H1 (cell line): ENCODE data around the gene RIN3.

ENCODE experiments used
- EP300 ChIP-seq, 2 experiments: IDR thresholded peaks; 1 replicate in 1 of 2; 2 replicates in 1 of 2; pipeline ENCODE4 v1.6.1; 2011 to 2012; ENCODE audit warnings: low read depth in 2 of 2, low read length in 2 of 2, mild to moderate bottlenecking in 2 of 2, borderline replicate concordance in 1 of 2, inconsistent platforms in 1 of 2, moderate library complexity in 1 of 2
- HDAC2 ChIP-seq, 2 experiments: fragments of 300-600 bp in 1 of 2; sonication (generic) in 1 of 2; IDR thresholded peaks; 2 replicates each; pipeline ENCODE4 v1.6.1; 2011 to 2012; ENCODE audit warnings: low read depth in 2 of 2, low read length in 2 of 2, mild to moderate bottlenecking in 2 of 2, moderate library complexity in 2 of 2, borderline replicate concordance in 1 of 2, inconsistent platforms in 1 of 2
- JUND ChIP-seq: IDR thresholded peaks from 2 replicates; pipeline ENCODE4 v1.6.1; 2011; ENCODE audit warnings: mild to moderate bottlenecking, improper control_type of control experiment, low read length
- POLR2A ChIP-seq, 2 experiments: IDR thresholded peaks; 1 replicate in 1 of 2; 2 replicates in 1 of 2; pipeline ENCODE4 v1.6.1; 2011; ENCODE audit warnings: low read depth in 2 of 2, low read length in 2 of 2, mild to moderate bottlenecking in 2 of 2; ENCODE audit errors: control extremely low read depth in 1 of 2
- RNF2 ChIP-seq: fragments of 200-900, 300-1000 bp; sonication (generic); IDR thresholded peaks from 2 replicates; pipeline ENCODE4 v1.7.1; 2016; ENCODE audit warnings: borderline replicate concordance, low read depth, mild to moderate bottlenecking, antibody characterized with exemption, low read length; ENCODE audit not compliant: poor library complexity, severe bottlenecking; ENCODE audit errors: missing control alignments
- SP1 ChIP-seq: IDR thresholded peaks from 2 replicates; pipeline ENCODE4 v1.6.1; 2011; ENCODE audit warnings: low read depth, low read length
- YY1 ChIP-seq: IDR thresholded peaks from 2 replicates; pipeline ENCODE4 v1.6.1; 2011; ENCODE audit warnings: low read depth, mild to moderate bottlenecking, low read length
- TF ChIP-seq, protein P1 (sequence below), 3 experiments: IDR thresholded peaks; 1 replicate in 2 of 3; 2 replicates in 1 of 3; pipeline versions ENCODE4 v1.5.1 to v1.6.1; 2011; ENCODE audit warnings: low read length in 3 of 3, mild to moderate bottlenecking in 3 of 3, inconsistent platforms in 2 of 3, low read depth in 1 of 3, moderate library complexity in 1 of 3; ENCODE audit not compliant: insufficient read depth in 1 of 3; ENCODE audit errors: control extremely low read depth in 1 of 3
- TF ChIP-seq, protein P2 (sequence below): IDR thresholded peaks from 2 replicates; pipeline ENCODE4 v1.6.1; 2011; ENCODE audit warnings: low read depth, mild to moderate bottlenecking, low read length; ENCODE audit not compliant: insufficient read depth

DNA sequence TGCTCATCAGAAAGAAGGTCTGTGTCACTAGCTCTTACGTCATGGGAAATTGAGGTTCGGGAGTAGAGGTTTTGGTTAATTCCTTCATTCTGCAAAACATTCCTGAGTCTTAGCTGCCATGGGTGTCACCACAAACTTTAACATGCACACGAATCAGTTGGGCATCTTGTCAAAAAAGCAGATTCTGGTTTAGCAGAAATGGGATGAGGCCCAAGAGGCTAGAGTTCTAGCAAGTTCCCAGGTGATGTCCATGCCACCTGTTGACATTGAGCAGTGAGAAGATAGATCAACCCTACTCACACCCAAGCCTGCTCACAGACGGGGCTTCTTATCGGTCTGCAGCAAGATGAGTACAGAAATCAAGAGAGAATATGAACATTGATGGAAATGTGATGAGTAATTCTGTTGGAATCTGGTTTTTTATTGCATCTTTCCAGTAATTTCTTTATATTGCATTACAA is 11.7 kb upstream of the RIN3 start:
- TF ChIP-seq SP1 (no peak), YY1 (no peak), EP300 (IDR thresholded peaks at IDR 0.05; ENCODE audit: borderline replicate concordance in 1 of 2, low read depth in 2 of 2, low read length in 2 of 2) (no peak), HDAC2 (IDR thresholded peaks at IDR 0.05; ENCODE audit: borderline replicate concordance in 1 of 2, low read depth in 2 of 2, low read length in 2 of 2) (no peak), JUND (no peak), RNF2 (no peak), POLR2A (IDR thresholded peaks at IDR 0.05; ENCODE audit: control extremely low read depth in 1 of 2, low read depth in 2 of 2, low read length in 2 of 2) (no peak)
- TF ChIP-seq, protein P1, sequence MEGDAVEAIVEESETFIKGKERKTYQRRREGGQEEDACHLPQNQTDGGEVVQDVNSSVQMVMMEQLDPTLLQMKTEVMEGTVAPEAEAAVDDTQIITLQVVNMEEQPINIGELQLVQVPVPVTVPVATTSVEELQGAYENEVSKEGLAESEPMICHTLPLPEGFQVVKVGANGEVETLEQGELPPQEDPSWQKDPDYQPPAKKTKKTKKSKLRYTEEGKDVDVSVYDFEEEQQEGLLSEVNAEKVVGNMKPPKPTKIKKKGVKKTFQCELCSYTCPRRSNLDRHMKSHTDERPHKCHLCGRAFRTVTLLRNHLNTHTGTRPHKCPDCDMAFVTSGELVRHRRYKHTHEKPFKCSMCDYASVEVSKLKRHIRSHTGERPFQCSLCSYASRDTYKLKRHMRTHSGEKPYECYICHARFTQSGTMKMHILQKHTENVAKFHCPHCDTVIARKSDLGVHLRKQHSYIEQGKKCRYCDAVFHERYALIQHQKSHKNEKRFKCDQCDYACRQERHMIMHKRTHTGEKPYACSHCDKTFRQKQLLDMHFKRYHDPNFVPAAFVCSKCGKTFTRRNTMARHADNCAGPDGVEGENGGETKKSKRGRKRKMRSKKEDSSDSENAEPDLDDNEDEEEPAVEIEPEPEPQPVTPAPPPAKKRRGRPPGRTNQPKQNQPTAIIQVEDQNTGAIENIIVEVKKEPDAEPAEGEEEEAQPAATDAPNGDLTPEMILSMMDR (IDR thresholded peaks at IDR 0.05; ENCODE audit: control extremely low read depth in 1 of 3, insufficient read depth in 1 of 3, low read depth in 1 of 3, low read length in 3 of 3) = no peak
- TF ChIP-seq, protein P2, sequence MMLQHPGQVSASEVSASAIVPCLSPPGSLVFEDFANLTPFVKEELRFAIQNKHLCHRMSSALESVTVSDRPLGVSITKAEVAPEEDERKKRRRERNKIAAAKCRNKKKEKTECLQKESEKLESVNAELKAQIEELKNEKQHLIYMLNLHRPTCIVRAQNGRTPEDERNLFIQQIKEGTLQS = no peak
